Breast epithelium (tissue), 4 donors: ENCODE results near the gene UIMC1. TPM values are rescaled to one million over a fixed set of nuclear protein-coding genes. Genes with fewer than 3 reads are reported as not detected.
A peak's percentile ranks its signal among the peaks of the same experiment; 100 is the strongest.

ENCODE experiments used
- DNase-seq, 2 donors: peaks; one replicate each; pipeline ENCODE4 v3.0.0-alpha.2; 2019; ENCODE audit warnings: low spot score in 2 of 2
- H3K27ac ChIP-seq, 2 donors: fragments of 200-600 bp; sonication (generic) in 1 of 2; one replicate each; pipeline ENCODE4 v1.5.1; 2016 to 2019; ENCODE audit warnings: mild to moderate bottlenecking in 1 of 2
- H3K27me3 ChIP-seq, 2 donors: fragments of 200-600 bp; sonication (generic) in 1 of 2; one replicate each; pipeline versions ENCODE4 v1.5.1 to v1.6.0; 2017 to 2019; ENCODE audit warnings: control low read depth in 1 of 2, mild to moderate bottlenecking in 1 of 2
- H3K36me3 ChIP-seq: fragments of 200-600 bp; one replicate; pipeline ENCODE4 v1.5.1; 2019
- H3K4me1 ChIP-seq, 2 donors: fragments of 200-600 bp; sonication (generic); one replicate each; pipeline ENCODE4 v1.5.1; 2016 to 2019; ENCODE audit warnings: control low read depth in 1 of 2
- H3K4me3 ChIP-seq, 3 donors: fragments of 200-600 bp; sonication (generic); 1 replicate in 2 of 3; 2 replicates in 1 of 3; pipeline ENCODE4 v1.5.1; 2016 to 2019; ENCODE audit warnings: mild to moderate bottlenecking in 3 of 3, moderate library complexity in 2 of 3
- H3K9me3 ChIP-seq, 2 donors: fragments of 200-600 bp; sonication (generic) in 1 of 2; one replicate each; pipeline ENCODE4 v1.5.1; 2016 to 2019; ENCODE audit warnings: control low read depth in 1 of 2
- POLR2A ChIP-seq: fragments of 450-650 bp; IDR thresholded peaks from one replicate; pipeline ENCODE4 v1.6.1; 2016; ENCODE audit warnings: antibody characterized with exemption, mild to moderate bottlenecking, moderate library complexity
- POLR2AphosphoS5 ChIP-seq, 3 donors: sonication (generic); formaldehyde crosslinking; IDR thresholded peaks; one replicate each; pipeline ENCODE4 v1.6.1; 2017; ENCODE audit warnings: antibody characterized with exemption in 3 of 3
- intact Hi-C: fragments of 100-400 bp; cut with DNase I; formaldehyde crosslinking; loops from one replicate; pipeline ENCODE4 v1.15.1; 2023; ENCODE audit warnings: low total_unique reads
- total RNA-seq, 3 donors: library from RNA; depleted of rRNA; stranded (reverse); fragments of >200 nt; gene quantifications; one replicate each; pipeline ENCODE4 v1.1.0, GENCODE V29; 2016
- TF ChIP-seq, protein P1 (sequence below), 3 donors: fragments of 450-650 bp; IDR thresholded peaks; one replicate each; pipeline ENCODE4 v1.5.1; 2016 to 2017; ENCODE audit warnings: antibody characterized with exemption in 3 of 3, mild to moderate bottlenecking in 3 of 3, moderate library complexity in 3 of 3

Gene UIMC1
- total RNA-seq, 3 donors from 2014 or later: 27.8 to 61.3 (median 53.1) TPM

- TF ChIP-seq, protein P1, sequence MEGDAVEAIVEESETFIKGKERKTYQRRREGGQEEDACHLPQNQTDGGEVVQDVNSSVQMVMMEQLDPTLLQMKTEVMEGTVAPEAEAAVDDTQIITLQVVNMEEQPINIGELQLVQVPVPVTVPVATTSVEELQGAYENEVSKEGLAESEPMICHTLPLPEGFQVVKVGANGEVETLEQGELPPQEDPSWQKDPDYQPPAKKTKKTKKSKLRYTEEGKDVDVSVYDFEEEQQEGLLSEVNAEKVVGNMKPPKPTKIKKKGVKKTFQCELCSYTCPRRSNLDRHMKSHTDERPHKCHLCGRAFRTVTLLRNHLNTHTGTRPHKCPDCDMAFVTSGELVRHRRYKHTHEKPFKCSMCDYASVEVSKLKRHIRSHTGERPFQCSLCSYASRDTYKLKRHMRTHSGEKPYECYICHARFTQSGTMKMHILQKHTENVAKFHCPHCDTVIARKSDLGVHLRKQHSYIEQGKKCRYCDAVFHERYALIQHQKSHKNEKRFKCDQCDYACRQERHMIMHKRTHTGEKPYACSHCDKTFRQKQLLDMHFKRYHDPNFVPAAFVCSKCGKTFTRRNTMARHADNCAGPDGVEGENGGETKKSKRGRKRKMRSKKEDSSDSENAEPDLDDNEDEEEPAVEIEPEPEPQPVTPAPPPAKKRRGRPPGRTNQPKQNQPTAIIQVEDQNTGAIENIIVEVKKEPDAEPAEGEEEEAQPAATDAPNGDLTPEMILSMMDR (IDR thresholded peaks at IDR 0.05): no peak
- TF ChIP-seq POLR2AphosphoS5 (IDR thresholded peaks at IDR 0.05): no peak
- no peak for TF ChIP-seq POLR2A
- Histone ChIP-seq H3K36me3 (no peaks in the 10 kb centered on the region), H3K4me3 (no peak overlapping the region), H3K27ac (no peak overlapping the region), H3K4me1 (no peaks in the 10 kb centered on the region), H3K27me3 (no peaks in the 10 kb centered on the region), H3K9me3 (no peaks in the 10 kb centered on the region)
- peak in 1 of 2 donors; percentile 6 for DNase-seq
- intact Hi-C loops: no loop called here
These were observed 105.1 kb downstream of the UIMC1 start for GRCh38 chr5:176901260-176902101.

- DNase-seq: no peak
- Histone ChIP-seq H3K4me3 (no peak overlapping the region), H3K27me3 (no peaks in the 10 kb centered on the region), H3K27ac (no peak overlapping the region), H3K36me3 (no peaks in the 10 kb centered on the region), H3K9me3 (no peaks in the 10 kb centered on the region), H3K4me1 (no peaks in the 10 kb centered on the region)
- TF ChIP-seq POLR2AphosphoS5 (IDR thresholded peaks at IDR 0.05): no peak
- no peak for TF ChIP-seq POLR2A
- TF ChIP-seq, protein P1 (IDR thresholded peaks at IDR 0.05): no peak
- intact Hi-C loops: no loop called here
These were observed 105.8 kb downstream of the UIMC1 start for GRCh38 chr5:176900780-176901204.

- Histone ChIP-seq H3K27ac (no peak overlapping the region), H3K4me1 (no peaks in the 10 kb centered on the region), H3K36me3 (no peaks in the 10 kb centered on the region), H3K4me3 (no peak overlapping the region), H3K27me3 (no peaks in the 10 kb centered on the region), H3K9me3 (no peaks in the 10 kb centered on the region)
- DNase-seq: no peak
- intact Hi-C loops: no loop called here
- no peak for TF ChIP-seq POLR2A
- TF ChIP-seq POLR2AphosphoS5 (IDR thresholded peaks at IDR 0.05): no peak
- TF ChIP-seq, protein P1 (IDR thresholded peaks at IDR 0.05): no peak
These were observed 106.4 kb downstream of the UIMC1 start for GRCh38 chr5:176899946-176900779.

GRCh38 chr5:176899296-176899891 is 107.2 kb downstream of the UIMC1 start, which contains the start of gene HK3:
HK3 (minus strand) TSS chr5:176899346; CDS start chr5:176896159, 3,187 bp downstream.
- Histone ChIP-seq H3K4me3 (peak within 1 kb of the TSS in 1 of 3 donors; percentile 9), H3K9me3 (no peaks in the 10 kb centered on the region), H3K36me3 (no peaks in the 10 kb centered on the region), H3K27ac (no peak within 1 kb of the TSS), H3K27me3 (no peaks in the 10 kb centered on the region), H3K4me1 (no peaks in the 10 kb centered on the region)
- peak in 1 of 2 donors; percentile 9 for DNase-seq
- TF ChIP-seq, protein P1 (IDR thresholded peaks at IDR 0.05): no peak
- TF ChIP-seq POLR2AphosphoS5 (IDR thresholded peaks at IDR 0.05) (no peak), POLR2A (no peak)
- intact Hi-C loops: no loop called here
